ENCODE measurements around the gene ZC3H10.

The ZC3H10 gene

GRCh38 chr12:56163533-56164344 lies 45.7 kb downstream of the ZC3H10 start:
- no peak overlapping the region for H3K4me3 ChIP-seq
- H3K4me2 ChIP-seq = no peak overlapping the region
- no peak overlapping the region for H3K27ac ChIP-seq
- peaks cover 64% of the 10 kb centered on the region for H4K20me1 ChIP-seq
- no peaks in the 10 kb centered on the region for H3K9me3 ChIP-seq
- H3K9ac ChIP-seq = no peak overlapping the region
- peaks cover 96% of the 10 kb centered on the region for H3K36me3 ChIP-seq
- H3K27me3 ChIP-seq = no peaks in the 10 kb centered on the region
- peaks cover 29% of the 10 kb centered on the region for H3K4me1 ChIP-seq
- no peak for TF ChIP-seq Cebpa-rat (IDR thresholded peaks at IDR 0.05)

- no peak overlapping the region for H3K4me2 ChIP-seq
- no peak overlapping the region for H3K4me3 ChIP-seq
- no peak overlapping the region for H3K27ac ChIP-seq
- no peaks in the 10 kb centered on the region for H3K9me3 ChIP-seq
- H3K4me1 ChIP-seq = peaks cover 26% of the 10 kb centered on the region
- peaks cover 58% of the 10 kb centered on the region for H4K20me1 ChIP-seq
- H3K27me3 ChIP-seq = no peaks in the 10 kb centered on the region
- peaks cover 100% of the 10 kb centered on the region for H3K36me3 ChIP-seq
- no peak for TF ChIP-seq Cebpa-rat (IDR thresholded peaks at IDR 0.05)
- no peak overlapping the region for H3K9ac ChIP-seq
Observed at GRCh38 chr12:56164345-56164729, 46.3 kb downstream of the ZC3H10 start.

GRCh38 chr12:56165369-56165768 lies 47.3 kb downstream of the ZC3H10 start:
- peaks cover 16% of the 10 kb centered on the region for H3K4me1 ChIP-seq
- H3K36me3 ChIP-seq = peaks cover 100% of the 10 kb centered on the region
- peaks cover 47% of the 10 kb centered on the region for H4K20me1 ChIP-seq
- no peak overlapping the region for H3K9ac ChIP-seq
- H3K9me3 ChIP-seq = no peaks in the 10 kb centered on the region
- no peak for TF ChIP-seq Cebpa-rat (IDR thresholded peaks at IDR 0.05)
- no peaks in the 10 kb centered on the region for H3K27me3 ChIP-seq
- no peak overlapping the region for H3K27ac ChIP-seq
- H3K4me3 ChIP-seq = no peak overlapping the region
- H3K4me2 ChIP-seq = no peak overlapping the region

GRCh38 chr12:56169229-56169759 lies 51.2 kb downstream of the ZC3H10 start:
- no peaks in the 10 kb centered on the region for H3K9me3 ChIP-seq
- no peaks in the 10 kb centered on the region for H3K4me1 ChIP-seq
- H3K4me2 ChIP-seq = no peak overlapping the region
- peaks cover 100% of the 10 kb centered on the region for H3K36me3 ChIP-seq
- no peak for TF ChIP-seq Cebpa-rat (IDR thresholded peaks at IDR 0.05)
- H3K4me3 ChIP-seq = no peak overlapping the region
- no peak overlapping the region for H3K9ac ChIP-seq
- H4K20me1 ChIP-seq = peaks cover 11% of the 10 kb centered on the region
- H3K27me3 ChIP-seq = no peaks in the 10 kb centered on the region
- no peak overlapping the region for H3K27ac ChIP-seq

- Histone ChIP-seq H3K36me3 (peaks cover 100% of the 10 kb centered on the region), H3K4me2 (no peak overlapping the region)
Observed at GRCh38 chr12:56172839-56173238, 54.8 kb downstream of the ZC3H10 start.

More at GRCh38 chr12:56172839-56173238, 54.8 kb downstream of the ZC3H10 start:
- Histone ChIP-seq H3K27me3 (no peaks in the 10 kb centered on the region), H3K27ac (no peak overlapping the region), H3K9me3 (no peaks in the 10 kb centered on the region), H3K9ac (no peak overlapping the region), H3K4me3 (no peak overlapping the region), H3K4me1 (no peaks in the 10 kb centered on the region), H4K20me1 (no peaks in the 10 kb centered on the region)
- no peak for TF ChIP-seq Cebpa-rat (IDR thresholded peaks at IDR 0.05)

All from BLaER1 (cell line).